Body of pancreas (tissue), 4 donors: Measurements from ENCODE around the gene GRHL3.

Experiments used
- CTCF ChIP-seq, 7 experiments: fragments of 450-650 bp in 4 of 7; fragments of 200-600 bp in 3 of 7; sonication (generic) in 3 of 7; IDR thresholded peaks; one replicate each; pipeline ENCODE4 v1.5.1; 2016 to 2019; ENCODE audit warnings: antibody characterized with exemption in 7 of 7
- POLR2A ChIP-seq, 3 donors: fragments of 450-650 bp; IDR thresholded peaks; one replicate each; pipeline ENCODE4 v1.6.1; 2016; ENCODE audit warnings: antibody characterized with exemption in 3 of 3, mild to moderate bottlenecking in 2 of 3

GRCh38 chr1:24347159-24347934 lies 28.2 kb downstream of the GRHL3 start:
- TF ChIP-seq CTCF (IDR thresholded peaks at IDR 0.05) (no peak), POLR2A (IDR thresholded peaks at IDR 0.05) (no peak)
